Endometrium (tissue), 2 donors: ENCODE data around the gene HCRT.
"Not testable (repeated sequence)": the region's sequence is repeated elsewhere in the genome, so short reads cannot be mapped to it uniquely, and the experiment has no call there.

Experiments used
- FAIRE-seq: peaks from 2 replicates; lab custom pipeline; 2012; peaks lifted over from hg19 to GRCh38; lab: Jason Lieb, UNC
- donor health status: control.
- donor health status: control.

HCRT gene

DNA sequence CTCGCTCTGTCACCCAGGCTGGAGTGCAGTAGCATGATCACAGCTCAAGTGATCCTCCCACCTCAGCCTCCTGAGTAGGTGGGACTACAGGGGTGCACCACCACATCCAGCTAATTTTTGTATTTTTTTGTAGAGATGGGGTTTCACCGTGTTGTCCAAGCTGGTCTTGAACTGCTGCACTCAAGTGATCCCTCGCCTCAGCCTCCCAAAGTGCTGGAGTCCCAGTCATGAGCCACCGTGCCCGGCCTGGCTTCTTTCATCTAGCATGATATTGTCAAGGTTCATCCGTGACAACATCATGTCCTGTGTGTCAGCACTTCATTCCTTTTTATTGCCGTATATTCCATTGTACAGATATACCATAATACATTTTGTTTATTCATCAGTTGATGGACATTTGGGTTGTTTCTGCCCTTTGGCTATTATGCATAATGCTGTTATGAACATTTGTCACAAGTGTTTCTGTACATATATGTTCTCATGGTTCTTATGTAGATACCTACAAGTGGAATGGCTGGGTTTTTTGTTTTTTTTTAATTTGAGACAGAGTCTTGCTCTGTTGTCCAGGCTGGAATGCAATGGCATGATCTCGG lies 12.4 kb upstream of the HCRT start:
- no peak for FAIRE-seq

DNA sequence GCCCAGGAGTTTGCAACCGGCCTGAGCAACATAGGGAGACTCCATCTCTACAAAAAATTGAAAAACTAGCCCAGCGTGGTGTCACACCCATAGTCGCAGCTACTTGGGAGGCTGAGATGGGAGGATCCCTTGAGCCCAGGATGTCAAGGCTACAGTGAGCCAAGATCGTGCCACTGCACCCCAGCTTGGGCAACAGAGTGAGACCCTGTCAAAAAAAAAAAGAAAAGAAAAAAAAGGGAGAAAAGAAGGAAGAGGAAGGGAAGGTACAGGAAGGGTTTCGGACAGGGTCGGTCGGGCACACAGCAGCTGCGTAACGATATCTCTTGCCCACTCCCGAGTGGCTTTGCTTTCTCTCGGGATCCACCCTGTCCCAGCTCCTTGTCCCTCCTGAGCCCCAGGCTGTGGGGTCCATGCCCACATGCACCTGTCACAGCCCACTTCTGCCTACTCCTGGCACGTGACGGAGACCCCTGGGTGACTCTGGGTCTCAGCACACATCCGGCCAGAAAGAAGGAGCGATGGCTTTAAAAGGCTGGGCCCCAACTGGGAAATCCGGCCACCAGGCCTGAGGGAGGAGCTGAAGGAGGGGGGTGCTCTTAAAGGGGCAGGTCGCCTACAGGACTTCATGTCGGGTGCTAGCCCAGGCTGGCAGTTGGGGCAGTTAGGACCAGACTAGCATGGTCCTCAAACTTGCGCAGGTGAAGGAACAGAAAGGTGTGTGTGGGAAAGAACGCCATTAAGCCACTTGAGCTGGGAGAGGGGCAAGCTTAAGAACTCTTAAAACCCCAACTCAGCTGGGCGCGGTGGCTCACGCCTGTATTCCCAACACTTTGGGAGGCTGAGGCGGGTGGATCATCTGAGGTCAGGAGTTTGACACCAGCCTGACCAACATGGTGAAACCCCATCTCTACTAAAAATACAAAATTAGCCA lies 9.0 kb upstream of the HCRT start, which contains the start of gene GHDC:
Gene GHDC (minus strand): TSS at position 526 of the 931 bp plus-strand sequence. CDS start 913 bp downstream, outside the sequence.
- FAIRE-seq, result no peak

DNA sequence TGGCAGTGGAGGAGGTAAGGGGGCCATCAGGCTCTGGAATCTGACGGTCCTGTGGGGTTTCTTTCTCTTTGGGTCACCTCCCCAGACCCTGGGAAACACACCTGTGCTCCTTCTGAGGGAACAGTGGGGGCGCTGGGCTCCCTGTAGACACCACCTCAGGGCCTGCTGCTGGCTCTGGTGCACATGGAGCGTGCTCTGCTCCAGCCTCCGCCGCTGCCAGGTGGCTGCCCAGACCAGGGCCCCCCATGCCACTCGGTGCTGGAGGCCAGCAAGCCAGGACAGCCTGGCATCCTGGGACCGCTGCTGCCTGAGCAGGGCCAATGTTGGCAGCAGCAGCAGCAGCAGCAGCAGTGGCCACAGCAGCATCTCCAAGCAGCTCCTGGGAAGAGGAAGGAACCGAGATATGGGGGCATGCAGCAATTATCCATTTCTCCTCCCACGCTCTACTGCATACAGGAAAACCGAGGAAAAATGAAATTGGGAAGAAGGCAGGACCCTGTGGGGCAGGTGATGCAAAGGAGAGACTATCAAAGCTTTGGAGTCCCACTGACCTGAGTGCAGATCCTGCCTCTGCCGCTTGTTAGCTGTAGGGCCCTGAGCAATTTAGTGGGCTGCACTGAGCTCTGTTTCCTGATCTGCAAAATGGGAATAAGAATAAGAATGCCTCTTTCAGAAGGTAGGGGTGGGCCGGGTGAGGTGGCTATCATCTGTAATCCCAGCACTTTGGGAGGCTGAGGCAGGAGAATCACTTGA lies 8.1 kb upstream of the HCRT start:
- no peak for FAIRE-seq

DNA sequence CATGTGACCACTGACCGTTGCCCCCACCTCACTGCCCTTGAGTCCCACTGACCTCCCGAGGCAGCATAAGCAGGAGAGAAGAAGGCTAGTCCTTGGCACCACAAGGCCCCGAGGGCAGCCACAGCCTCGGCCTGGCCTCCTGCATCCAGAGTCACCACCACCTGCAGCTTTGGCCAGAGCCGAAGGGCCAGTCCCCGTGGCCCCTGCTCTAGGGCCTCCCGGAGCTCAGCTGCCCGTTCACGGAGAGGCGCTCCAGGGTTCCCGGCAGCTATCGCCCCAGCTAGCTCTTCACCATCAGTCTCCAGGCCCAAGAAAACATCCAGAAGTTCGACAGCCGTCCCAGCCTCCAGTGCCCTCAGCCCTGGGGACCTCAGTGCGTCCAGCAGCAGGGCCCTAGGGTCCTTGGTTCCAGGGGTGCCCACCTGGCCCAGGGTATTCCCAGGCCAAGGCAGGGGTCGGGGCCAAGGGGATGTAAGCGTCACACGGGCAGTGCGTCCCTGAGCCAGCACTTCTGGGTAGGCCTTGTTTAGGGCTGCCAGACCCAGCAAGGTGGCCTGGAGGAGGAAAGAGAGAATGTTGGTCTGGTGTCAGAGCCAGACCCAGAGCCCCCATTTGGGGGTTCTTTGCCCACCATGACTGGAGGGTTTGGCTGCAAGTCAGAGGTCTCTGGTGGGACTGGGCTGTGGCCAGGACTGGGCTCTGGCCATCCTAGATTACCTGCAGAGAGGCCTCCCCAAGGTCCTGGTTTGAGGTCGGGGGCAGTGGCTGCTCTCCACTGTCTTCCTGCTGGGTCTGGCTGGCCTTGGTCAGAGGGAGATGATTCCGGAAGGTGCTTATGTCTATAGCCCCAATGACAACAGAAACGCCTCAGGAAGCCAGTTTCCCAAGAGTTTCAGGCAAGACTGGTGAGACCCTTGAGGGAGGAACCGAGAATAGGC lies 7.2 kb upstream of the HCRT start:
- FAIRE-seq, result no peak

DNA sequence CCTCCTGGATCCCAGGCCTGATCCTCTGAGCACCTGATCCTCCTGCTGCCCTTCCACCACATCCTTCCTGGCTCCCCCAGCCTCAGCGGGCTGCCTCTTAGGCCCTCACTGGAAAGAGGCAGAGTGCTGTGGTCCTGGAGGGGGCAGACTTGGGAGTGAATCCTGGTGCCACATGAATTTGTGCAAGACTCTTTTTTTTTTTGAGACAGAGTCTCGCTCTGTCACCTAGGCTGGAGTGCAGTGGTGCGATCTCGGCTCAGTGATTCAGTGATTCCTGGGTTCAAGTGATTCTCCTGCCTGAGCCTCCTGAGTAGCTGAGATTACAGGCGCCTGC lies 6.0 kb upstream of the HCRT start:
- FAIRE-seq, result no peak

DNA sequence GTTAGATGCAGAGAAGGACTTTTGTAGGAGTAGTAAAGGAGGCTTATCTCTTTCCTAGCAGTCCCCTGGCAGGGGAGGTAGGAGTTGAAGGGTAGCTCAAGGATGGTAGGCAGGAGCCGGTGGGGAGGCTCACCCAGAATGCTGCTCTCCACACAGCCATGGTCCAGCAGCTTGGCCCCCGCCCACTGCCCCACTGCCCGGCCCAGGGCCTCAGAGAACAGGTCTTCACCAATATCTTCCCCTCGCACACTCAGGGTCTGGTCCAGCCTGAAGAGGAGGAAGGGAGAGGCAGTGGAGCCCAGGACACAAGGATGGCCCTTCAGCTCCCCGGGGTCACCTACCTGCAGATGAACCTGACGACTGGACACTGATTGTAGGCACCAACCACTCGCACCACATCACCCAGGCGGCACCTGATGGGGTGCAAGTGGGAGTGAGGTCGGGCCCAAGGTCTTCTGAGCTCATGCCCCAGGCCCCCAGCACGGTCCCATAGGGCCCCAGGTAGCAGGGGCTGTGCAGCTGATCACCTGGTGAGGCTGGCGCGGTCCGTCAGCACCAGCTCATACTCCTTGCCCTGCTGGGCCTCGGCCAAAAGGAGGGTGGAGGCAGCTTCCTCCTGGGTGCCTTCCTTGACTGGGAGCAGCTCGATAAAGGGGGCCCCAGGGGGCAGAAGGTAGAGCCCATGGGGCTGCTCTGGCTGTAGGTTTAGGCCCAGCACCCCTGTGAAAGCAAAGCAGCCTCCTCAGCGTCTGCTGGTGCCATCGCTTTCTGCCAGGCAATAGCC lies 5.4 kb upstream of the HCRT start:
- FAIRE-seq, result no peak

DNA sequence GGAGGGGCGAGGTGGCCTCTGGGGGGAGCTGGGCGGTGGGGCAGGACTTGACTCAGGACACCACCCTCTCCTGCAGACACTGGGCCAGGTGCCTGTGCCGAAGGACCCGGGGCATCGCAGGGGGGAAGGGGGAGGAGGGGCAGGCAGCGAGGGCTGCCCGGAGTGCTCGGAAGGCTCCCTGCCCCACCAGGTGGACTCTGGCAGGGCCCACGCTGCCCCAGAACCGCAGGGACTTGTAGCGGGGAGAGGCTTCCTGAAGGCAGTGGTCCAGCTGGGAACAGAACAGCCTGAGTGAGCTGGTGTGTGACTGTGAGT lies 4.4 kb upstream of the HCRT start:
- no peak for FAIRE-seq

DNA sequence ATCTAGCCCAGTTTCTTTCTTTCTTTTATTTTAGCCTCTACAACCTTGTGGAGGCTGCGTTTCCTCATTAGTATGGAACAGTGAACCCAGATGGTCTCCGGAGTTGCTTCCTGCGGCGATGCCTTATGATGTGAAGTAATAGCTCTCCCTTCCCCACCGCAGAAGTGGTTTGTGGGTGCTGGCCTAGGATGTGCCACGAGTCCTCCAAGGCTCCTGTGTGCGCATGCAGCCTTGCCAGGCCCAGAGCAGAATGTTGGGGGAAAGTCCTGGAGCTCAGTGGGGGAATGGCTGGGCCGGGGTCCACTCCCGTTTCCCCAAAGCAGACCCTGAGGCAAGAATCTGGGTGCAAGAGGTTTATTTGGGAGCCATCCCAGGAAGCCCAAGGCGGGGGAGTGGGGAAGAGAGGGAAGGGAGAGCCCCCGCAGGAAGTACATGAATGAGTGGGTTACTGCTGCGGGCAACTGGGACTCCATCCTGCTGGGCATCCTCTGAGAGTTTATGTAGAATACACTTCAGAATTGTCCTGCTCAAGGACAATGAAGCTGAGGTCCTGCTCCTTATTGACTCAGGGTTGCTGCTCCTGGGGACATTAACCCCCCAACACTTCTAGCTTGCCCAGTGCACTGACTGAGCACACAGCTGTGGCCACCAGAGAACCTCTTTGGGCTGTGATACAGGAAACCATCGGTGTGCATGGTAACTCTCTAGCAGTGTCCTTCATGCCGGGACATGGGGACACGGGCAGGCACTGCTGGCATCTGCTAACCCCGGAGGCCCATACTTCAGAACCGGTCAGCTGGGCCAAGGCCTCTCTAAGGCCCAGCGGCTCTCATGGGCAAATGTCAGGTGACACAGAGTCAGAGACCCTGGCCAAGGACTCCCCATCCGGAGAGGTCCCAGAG lies 3.7 kb upstream of the HCRT start:
- FAIRE-seq, result no peak

DNA sequence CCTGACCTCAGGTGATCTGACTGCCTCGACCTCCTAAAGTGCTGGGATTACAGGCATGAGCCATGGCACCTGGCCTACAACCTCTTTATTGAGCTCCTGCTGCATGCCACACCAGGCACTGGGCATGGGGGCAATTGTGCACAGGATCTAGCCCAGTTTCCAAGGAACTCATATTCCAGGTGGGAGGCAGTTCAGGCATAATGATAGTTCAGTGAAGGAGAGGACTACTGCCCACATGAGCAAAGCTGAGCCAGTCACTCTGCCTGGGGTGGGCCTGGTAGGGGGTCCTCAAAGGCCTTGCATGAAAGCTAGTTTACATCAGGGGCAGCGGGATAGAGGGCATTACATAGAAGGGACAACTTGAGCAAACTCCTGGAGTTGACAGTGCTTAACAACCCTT lies 2.6 kb upstream of the HCRT start:
- no peak for FAIRE-seq

DNA sequence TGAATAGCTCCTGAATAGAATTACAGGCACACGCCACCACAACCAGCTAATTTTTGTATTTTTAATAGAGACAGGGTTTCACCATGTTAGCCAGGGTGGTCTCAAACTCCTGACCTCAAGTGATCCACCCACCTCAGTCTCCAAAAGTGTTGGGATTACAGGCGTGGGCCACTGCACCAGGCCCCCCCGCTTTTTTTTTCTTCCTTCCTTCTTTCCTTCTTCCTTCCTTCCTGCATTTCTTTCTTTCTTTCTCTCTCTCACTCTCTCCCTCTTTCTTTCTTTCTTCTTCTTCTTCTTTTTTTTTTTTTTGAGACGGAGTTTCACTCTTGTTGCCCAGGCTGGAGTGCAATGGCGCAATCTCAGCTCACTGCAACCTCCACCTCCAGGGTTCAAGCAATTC lies 939 bp upstream of the HCRT start:
- not testable (repeated sequence) for FAIRE-seq

DNA sequence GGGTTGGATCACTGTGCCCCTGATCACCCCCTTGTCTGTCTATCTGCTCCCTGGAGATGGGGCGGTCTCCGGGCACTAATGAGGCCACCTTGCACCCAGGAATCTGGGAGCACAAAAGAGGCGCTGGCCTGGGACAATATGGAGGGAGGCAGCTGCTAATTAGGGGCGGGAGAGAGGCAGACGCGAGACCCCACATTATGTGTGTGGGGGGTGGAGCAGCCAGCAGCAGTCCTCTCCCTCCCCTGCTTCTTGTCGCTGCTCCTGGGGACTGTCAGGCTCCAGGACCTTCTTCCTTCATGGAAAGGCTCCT lies 324 bp upstream of the HCRT start:
- FAIRE-seq, result no peak

DNA sequence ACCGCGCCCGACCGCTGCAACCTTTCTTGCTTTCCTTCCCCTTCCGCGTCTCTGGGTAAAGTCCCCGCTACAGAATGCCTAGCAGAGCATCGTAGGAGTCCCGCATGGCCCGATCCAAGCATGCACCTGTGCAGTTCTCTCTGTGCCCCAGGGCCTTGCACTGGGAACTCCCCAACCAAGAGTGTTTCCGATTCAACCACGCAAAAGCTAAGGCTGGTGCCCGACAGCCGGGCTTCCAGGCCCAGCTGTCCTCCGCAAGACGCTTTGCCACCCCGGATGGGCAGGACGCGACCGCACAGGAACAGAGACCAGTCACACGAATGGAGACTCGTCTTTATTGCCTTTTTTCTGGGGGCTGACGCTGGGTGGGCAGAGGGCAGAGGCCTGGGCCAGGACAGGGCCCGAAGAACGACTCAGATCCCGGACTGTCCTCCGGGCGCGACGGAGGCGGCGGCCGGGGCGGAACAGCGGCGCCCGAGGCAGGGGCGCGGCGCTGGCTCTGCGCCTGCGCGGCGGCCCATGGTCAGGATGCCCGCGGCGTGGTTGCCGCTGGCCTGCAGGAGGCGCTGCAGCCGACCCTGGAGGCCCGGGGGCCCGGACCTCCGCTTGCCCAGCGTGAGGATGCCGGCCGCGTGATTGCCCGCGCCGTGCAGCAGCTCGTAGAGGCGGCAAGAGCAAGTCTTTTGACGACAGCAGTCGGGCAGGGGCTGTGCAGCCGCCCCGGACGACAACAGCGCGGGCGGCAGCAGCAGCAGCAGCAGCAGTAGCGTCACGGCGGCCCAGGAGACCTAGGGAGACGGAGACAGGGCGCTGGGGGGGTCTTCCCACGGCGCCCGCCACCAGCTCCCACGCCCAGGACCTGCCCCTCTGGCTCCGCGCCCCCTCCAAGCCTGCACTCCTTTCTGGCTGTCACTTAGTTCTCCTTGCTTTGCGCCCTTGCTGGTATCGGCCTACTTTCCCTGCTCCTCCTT lies 1.2 kb downstream of the HCRT start:
- FAIRE-seq, result no peak

DNA sequence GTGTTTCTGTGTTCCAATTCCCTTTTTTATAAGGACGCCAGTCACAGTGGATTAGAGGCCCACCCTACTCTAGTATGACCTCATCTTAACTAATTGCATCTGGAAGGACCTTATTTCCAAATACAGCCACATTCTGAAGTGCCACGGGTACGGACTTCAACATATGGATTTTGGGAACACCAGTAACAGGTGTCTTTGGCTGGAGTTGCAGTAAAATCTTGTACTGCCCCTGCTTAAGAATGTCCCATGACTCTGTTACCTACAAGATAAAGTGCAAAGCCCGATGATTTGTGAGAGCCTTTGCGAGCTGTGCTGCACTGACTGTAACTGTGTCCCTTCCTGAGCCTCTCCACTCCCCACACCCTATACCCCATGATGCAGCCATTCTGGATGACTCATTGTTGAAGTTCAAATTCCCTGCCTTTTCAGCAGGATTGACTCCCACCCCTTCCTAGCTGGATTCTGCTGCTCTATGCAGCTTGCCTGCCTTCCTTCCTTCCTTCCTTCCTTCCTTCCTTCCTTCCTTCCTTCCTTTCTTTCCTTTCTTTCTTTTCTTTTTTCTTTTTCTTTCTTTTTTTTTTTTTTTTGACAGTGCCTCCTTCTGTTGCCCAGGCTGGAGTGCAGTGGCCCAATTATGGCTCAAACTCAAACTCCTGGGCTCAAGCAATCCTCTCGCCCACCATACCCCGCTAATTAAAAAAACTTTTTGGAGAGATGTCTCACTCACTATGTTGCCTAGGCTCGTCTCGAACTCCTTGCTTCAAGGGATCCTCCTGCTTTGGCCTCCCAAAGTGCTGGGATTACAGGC lies 2.1 kb downstream of the HCRT start:
- no peak for FAIRE-seq

DNA sequence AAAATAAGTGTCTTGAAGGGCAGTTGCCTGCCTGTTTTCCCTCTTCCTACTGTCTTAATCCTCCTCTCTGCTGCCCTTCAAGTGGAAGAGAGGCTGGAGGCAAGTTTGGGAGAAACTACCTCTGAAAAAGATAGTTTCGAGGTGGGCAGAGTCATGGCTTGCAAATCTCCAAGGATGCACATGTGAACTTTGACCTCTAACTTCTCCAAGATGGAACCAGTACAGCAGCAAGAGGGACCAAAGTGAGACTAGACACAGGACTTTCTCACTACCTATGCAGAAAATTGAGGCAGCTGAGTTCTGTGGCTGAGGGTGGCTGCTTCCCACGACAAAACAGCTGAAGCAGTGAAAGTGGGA lies 3.4 kb downstream of the HCRT start:
- FAIRE-seq, result no peak

DNA sequence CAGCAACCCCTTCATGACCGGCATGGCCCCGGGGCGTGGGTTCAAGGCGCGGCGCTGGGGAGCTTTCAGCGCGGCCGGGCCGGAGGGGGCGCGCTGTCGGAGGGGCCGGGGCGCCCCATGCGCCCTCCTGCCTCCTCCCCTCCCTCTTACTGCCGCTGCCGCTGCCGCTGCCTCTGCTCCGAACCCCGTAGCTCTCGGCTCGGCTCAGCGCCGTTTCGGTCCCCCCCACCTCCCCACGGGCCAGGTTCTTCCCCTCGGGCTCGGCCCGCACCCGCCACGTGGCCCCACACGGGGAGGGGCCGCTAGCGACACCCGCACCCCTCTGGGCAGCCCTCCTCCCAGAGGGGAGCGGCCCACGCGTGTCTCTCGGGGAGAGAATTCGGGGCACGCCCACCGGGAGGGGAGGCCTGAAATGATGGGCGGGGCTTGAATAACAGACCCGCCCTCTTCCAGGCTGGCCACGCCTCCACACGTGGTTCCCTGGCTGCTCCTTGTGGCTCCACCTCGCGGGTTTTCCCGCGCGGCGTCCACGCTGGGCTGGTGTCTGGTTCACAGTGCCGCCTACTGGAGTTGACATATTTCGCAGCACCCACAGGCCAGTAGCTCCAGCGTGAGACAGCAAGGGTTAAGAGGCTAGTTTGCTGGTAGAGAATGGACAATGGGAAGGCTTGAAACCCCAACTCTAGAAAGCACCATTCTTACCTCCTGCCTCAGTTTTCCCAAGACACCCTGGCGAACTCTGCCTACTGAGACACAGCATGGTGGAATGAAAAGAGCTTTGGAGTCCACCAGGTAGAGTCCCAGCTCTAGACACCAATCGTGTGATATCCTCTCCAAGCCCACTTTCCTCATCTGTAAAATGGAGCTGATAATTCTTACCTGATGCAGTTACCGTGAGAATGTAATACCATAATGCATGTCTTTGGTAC lies 4.1 kb downstream of the HCRT start, which contains the start of gene KCNH4:
Gene KCNH4 (minus strand): TSS at position 221 of the 929 bp plus-strand sequence. CDS start 197 bp downstream, at position 24.
- FAIRE-seq, result no peak

DNA sequence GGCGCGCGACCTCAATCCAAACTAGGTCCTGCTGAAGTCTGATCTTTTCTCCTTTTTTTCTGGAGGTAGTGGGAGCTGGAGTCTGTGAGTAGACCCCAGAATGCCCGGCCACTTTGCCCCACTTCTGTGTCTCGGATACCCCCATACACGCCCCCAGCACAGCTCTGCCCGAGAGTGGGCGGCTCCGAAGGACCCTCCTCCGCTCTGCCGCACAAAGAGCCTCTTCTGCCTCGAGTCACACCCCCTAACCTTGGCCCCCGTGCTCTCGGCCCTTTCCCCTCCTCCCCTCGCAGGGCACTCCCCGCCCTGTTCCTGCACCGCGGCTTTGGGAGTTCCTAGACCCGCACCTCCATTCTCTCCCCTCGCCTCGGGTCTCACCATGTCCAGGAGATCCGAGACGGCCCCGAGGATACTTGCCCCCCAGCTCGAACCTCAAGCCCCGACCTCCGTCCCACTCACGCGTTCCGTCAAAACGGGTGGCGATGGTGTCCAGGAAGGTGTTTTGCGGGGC lies 4.8 kb downstream of the HCRT start:
- FAIRE-seq, result no peak

DNA sequence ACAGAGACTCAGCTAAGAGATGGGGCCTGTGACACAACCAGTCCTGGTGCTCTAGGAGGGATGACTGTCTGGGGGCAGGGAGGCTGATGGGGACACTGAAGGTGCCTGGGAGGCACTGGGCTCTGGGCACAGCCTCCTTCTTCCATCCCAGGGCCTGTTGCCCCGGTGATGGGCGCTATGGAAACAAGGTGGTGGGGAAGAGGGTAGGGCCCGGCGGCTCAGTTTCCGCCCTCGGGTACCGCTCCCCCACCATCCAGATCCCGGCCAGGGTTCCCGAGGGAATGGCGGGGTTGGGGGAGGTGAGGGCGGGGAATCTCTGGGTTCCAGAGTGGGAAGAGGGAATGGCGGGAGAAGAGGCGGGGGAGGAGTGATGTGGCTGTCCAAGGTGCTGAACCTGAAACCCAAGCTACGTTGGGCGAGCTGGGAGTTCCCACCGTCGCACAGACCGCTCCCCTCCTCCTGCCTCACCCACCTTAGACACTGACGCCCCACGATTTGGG lies 5.3 kb downstream of the HCRT start:
- no peak for FAIRE-seq
